ENCODE results near the gene PCCB.

Gene PCCB

GRCh38 chr3:136311968-136312367 is 61.8 kb downstream of the PCCB start:
- no peak for DNase-seq (ENCODE audit: low spot score)
- TF ChIP-seq, protein P1, sequence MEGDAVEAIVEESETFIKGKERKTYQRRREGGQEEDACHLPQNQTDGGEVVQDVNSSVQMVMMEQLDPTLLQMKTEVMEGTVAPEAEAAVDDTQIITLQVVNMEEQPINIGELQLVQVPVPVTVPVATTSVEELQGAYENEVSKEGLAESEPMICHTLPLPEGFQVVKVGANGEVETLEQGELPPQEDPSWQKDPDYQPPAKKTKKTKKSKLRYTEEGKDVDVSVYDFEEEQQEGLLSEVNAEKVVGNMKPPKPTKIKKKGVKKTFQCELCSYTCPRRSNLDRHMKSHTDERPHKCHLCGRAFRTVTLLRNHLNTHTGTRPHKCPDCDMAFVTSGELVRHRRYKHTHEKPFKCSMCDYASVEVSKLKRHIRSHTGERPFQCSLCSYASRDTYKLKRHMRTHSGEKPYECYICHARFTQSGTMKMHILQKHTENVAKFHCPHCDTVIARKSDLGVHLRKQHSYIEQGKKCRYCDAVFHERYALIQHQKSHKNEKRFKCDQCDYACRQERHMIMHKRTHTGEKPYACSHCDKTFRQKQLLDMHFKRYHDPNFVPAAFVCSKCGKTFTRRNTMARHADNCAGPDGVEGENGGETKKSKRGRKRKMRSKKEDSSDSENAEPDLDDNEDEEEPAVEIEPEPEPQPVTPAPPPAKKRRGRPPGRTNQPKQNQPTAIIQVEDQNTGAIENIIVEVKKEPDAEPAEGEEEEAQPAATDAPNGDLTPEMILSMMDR (IDR thresholded peaks at IDR 0.05; ENCODE audit: extremely low read depth, missing control alignments): no peak

DNA sequence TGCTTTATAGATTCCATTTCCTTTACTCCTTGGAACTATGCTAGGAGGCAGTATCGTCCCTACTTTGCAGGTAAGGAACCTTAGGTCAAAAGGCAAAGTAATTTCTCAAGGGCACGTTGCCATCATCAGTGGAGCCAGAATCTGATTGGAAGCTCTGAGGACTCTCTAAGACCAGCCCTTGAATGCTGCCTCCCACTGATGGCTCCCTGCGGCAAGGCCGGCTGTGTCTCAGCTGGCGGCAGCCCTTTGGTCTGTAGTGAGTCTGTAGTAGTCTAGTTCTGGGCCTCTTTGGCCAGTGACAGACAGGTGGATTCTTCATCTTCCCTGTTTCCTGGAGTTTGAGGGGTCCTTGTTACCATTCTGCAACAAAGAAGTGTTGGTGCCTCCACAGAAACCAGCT is 76.2 kb downstream of the PCCB start:
- no peak for DNase-seq (ENCODE audit: low spot score)
- TF ChIP-seq, protein P1 (IDR thresholded peaks at IDR 0.05; ENCODE audit: extremely low read depth, missing control alignments): no peak

- no peak for DNase-seq (ENCODE audit: low spot score)
- TF ChIP-seq, protein P1 (IDR thresholded peaks at IDR 0.05; ENCODE audit: extremely low read depth, missing control alignments): no peak
These were observed 77.5 kb downstream of the PCCB start for GRCh38 chr3:136327671-136328070.

- TF ChIP-seq, protein P1 (IDR thresholded peaks at IDR 0.05; ENCODE audit: extremely low read depth, missing control alignments): no peak
These were observed 79.5 kb downstream of the PCCB start for GRCh38 chr3:136329593-136329992.

GRCh38 chr3:136330900-136331299 is 80.8 kb downstream of the PCCB start:
- DNase-seq (ENCODE audit: low spot score): no peak
- TF ChIP-seq, protein P1 (IDR thresholded peaks at IDR 0.05; ENCODE audit: extremely low read depth, missing control alignments): no peak

More at GRCh38 chr3:136329593-136329992, 79.5 kb downstream of the PCCB start:
- no peak for DNase-seq (ENCODE audit: low spot score)

- no peak for DNase-seq (ENCODE audit: low spot score)
- TF ChIP-seq, protein P1 (IDR thresholded peaks at IDR 0.05; ENCODE audit: extremely low read depth, missing control alignments): no peak
These were observed 82.2 kb downstream of the PCCB start for GRCh38 chr3:136332302-136332701.

DNA sequence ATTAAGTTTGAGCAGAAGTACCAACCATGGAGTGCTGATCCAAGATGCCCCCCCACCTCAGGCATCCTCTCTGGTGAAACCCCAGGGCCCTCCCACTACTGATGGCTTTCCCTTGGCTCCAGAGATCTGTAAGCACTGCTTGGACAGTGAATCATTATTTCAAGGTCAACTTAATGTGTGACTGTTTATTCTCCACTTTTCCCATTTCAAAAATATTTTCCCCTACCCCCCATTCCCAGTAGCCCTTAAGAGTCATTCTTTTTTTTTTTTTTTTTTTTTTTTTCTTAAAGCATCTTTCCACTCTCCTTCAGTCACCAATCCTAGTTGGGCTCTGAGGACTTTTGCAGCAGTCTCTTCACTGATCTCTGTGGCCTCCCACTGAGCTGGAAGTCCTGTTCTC is 82.6 kb downstream of the PCCB start:
- TF ChIP-seq, protein P1 (IDR thresholded peaks at IDR 0.05; ENCODE audit: extremely low read depth, missing control alignments): no peak

More for the DNA sequence above, 82.6 kb downstream of the PCCB start:
- DNase-seq (ENCODE audit: low spot score): no peak

All from GM20000 (cell line).